ENCODE measurements around the gene MAN2B1. TPM values are rescaled to one million over a fixed set of nuclear protein-coding genes. Genes with fewer than 3 reads are reported as not detected.

Gene MAN2B1
- total RNA-seq, 1 experiment from 2014 or later, result 48.2 TPM

GRCh38 chr19:12597594-12597993 lies 68.9 kb downstream of the MAN2B1 start:
- Histone ChIP-seq H3F3A (ENCODE audit: insufficient read depth, low read depth) (no peaks in the 10 kb centered on the region), H4K20me1 (ENCODE audit: insufficient read depth) (no peaks in the 10 kb centered on the region), H3K4me1 (replicated peaks; ENCODE audit: insufficient read depth) (no peaks in the 10 kb centered on the region), H3K79me2 (ENCODE audit: low read depth) (no peaks in the 10 kb centered on the region), H3K36me3 (ENCODE audit: low read depth) (0 out of 2 replicates have a peak, but pooled peaks cover 3% of the 10 kb centered on the region), H2AFZ (no peak overlapping the region), H3K4me3 (no peak overlapping the region), H3K4me2 (no peak overlapping the region), H3K9me3 (ENCODE audit: insufficient read depth, low read depth) (no peaks in the 10 kb centered on the region), H3K27ac (no peak overlapping the region), H3K27me3 (ENCODE audit: insufficient read depth, low read depth) (no peaks in the 10 kb centered on the region), H3K9me2 (ENCODE audit: insufficient read depth) (no peaks in the 10 kb centered on the region)
- CTCF ChIA-PET, result no interaction called here
- no TSS peak for BruUV-seq (replicated peaks)
- no peak for DNase-seq
- TF ChIP-seq EZH2 (IDR thresholded peaks at IDR 0.05; ENCODE audit: low read depth) (no peak), CTCF (conservative IDR thresholded peaks at IDR 0.05) (no peak)
- intact Hi-C loops (cut with micrococcal nuclease; ENCODE audit: unreplicated experiment), result no loop called here
- POLR2A ChIA-PET (ENCODE audit: unreplicated experiment), result no interaction called here

- no peaks in the 10 kb centered on the region for H3K4me1 ChIP-seq (replicated peaks; ENCODE audit: insufficient read depth)
- no peaks in the 10 kb centered on the region for H4K20me1 ChIP-seq (ENCODE audit: insufficient read depth)
- no peak overlapping the region for H3K4me3 ChIP-seq
- no peak for TF ChIP-seq EZH2 (IDR thresholded peaks at IDR 0.05; ENCODE audit: low read depth)
- TF ChIP-seq CTCF (conservative IDR thresholded peaks at IDR 0.05), result no peak
- DNase-seq, result no peak
- H3K36me3 ChIP-seq (ENCODE audit: low read depth), result 0 out of 2 replicates have a peak, but pooled peaks cover 3% of the 10 kb centered on the region
- no peak overlapping the region for H3K27ac ChIP-seq
- no TSS peak for BruUV-seq (replicated peaks)
- H2AFZ ChIP-seq, result no peak overlapping the region
- H3K79me2 ChIP-seq (ENCODE audit: low read depth), result no peaks in the 10 kb centered on the region
- ChIA-PET CTCF (no interaction called here), POLR2A (ENCODE audit: unreplicated experiment) (no interaction called here)
- no peaks in the 10 kb centered on the region for H3K9me3 ChIP-seq (ENCODE audit: insufficient read depth, low read depth)
- no peaks in the 10 kb centered on the region for H3F3A ChIP-seq (ENCODE audit: insufficient read depth, low read depth)
- no peak overlapping the region for H3K4me2 ChIP-seq
- H3K9me2 ChIP-seq (ENCODE audit: insufficient read depth), result no peaks in the 10 kb centered on the region
- intact Hi-C loops (cut with micrococcal nuclease; ENCODE audit: unreplicated experiment), result no loop called here
- H3K27me3 ChIP-seq (ENCODE audit: insufficient read depth, low read depth), result no peaks in the 10 kb centered on the region
These were observed 69.5 kb downstream of the MAN2B1 start for GRCh38 chr19:12596927-12597548.

Other genes with a start within 250 kb of the MAN2B1 start
- gene ZNF443, start 225.7 kb downstream of the MAN2B1 start, total RNA-seq (2021), result 3.3 and 3.5 TPM in 2 replicates
- gene ZNF709, start 181.9 kb downstream of the MAN2B1 start, total RNA-seq (2021), result 1.6 and 1.8 TPM in 2 replicates
- 8.3 and 14.8 TPM in 2 replicates for gene ZNF564, start 115.3 kb downstream of the MAN2B1 start, total RNA-seq (2021)
- gene ZNF490, start 55.9 kb downstream of the MAN2B1 start, total RNA-seq (2021), result 7.5 and 8.9 TPM in 2 replicates
- gene ZNF791, start 55.8 kb downstream of the MAN2B1 start, total RNA-seq (2021), result 22.4 and 27.7 TPM in 2 replicates
- 12.9 and 21.2 TPM in 2 replicates for gene WDR83, start 65 bp upstream of the MAN2B1 start, total RNA-seq (2021)
- 106 and 121 TPM in 2 replicates for gene DHPS, start 15.1 kb upstream of the MAN2B1 start, total RNA-seq (2021)
- gene GNG14, start 21.3 kb upstream of the MAN2B1 start, total RNA-seq (2021), result not detected in 2 replicates
- gene FBXW9, start 29.9 kb upstream of the MAN2B1 start, total RNA-seq (2021), result 21.0 and 21.9 TPM in 2 replicates
- 67.4 and 77.5 TPM in 2 replicates for gene TNPO2, start 57.2 kb upstream of the MAN2B1 start, total RNA-seq (2021)
- 173 and 194 TPM in 2 replicates for gene TRIR, start 67.9 kb upstream of the MAN2B1 start, total RNA-seq (2021)
- 72.8 and 81.9 TPM in 2 replicates for gene GET3, start 70.8 kb upstream of the MAN2B1 start, total RNA-seq (2021)
- gene BEST2, start 85.0 kb upstream of the MAN2B1 start, total RNA-seq (2021), result not detected in 2 replicates
- gene HOOK2, start 108.8 kb upstream of the MAN2B1 start, total RNA-seq (2021), result 109 and 127 TPM in 2 replicates
- gene JUNB, start 124.7 kb upstream of the MAN2B1 start, total RNA-seq (2021), result 70.7 and 87.0 TPM in 2 replicates
- 268 and 271 TPM in 2 replicates for gene PRDX2, start 135.1 kb upstream of the MAN2B1 start, total RNA-seq (2021)
- 28.8 and 30.0 TPM in 2 replicates for gene THSD8, start 135.3 kb upstream of the MAN2B1 start, total RNA-seq (2021)
- gene RNASEH2A, start 139.8 kb upstream of the MAN2B1 start, total RNA-seq (2021), result 38.6 and 60.4 TPM in 2 replicates
- 0.78 and 1.0 TPM in 2 replicates for gene RTBDN, start 167.8 kb upstream of the MAN2B1 start, total RNA-seq (2021)
- 11.4 and 11.9 TPM in 2 replicates for gene MAST1, start 171.8 kb upstream of the MAN2B1 start, total RNA-seq (2021)
- gene DNASE2, start 214.7 kb upstream of the MAN2B1 start, total RNA-seq (2021), result 68.4 and 81.0 TPM in 2 replicates
- gene KLF1, start 220.5 kb upstream of the MAN2B1 start, total RNA-seq (2021), result 0.22 and 0.25 TPM in 2 replicates
- gene GCDH, start 224.4 kb upstream of the MAN2B1 start, total RNA-seq (2021), result 23.2 and 27.8 TPM in 2 replicates

Measured in PC-9 (cell line).